Peyer's patch (tissue), 4 donors: ENCODE measurements around the gene SLC6A7.

Source experiments
- CTCF ChIP-seq, 6 experiments: fragments of 450-650 bp in 4 of 6; fragments of 200-600 bp in 2 of 6; sonication (generic) in 1 of 6; IDR thresholded peaks; one replicate each; pipeline ENCODE4 v1.5.1; 2017 to 2019; ENCODE audit warnings: antibody characterized with exemption in 6 of 6, mild to moderate bottlenecking in 3 of 6, moderate library complexity in 1 of 6
- POLR2A ChIP-seq, 2 donors: fragments of 450-650 bp; IDR thresholded peaks; one replicate each; pipeline ENCODE4 v1.5.1; 2017; ENCODE audit warnings: antibody characterized with exemption in 2 of 2, mild to moderate bottlenecking in 2 of 2, moderate library complexity in 2 of 2

GRCh38 chr5:150175536-150175935 is 14.3 kb upstream of the SLC6A7 start:
- TF ChIP-seq CTCF (IDR thresholded peaks at IDR 0.05), result peak in 4 of 6 experiments; percentile 10 to 38 (median 25)
- TF ChIP-seq POLR2A (IDR thresholded peaks at IDR 0.05), result no peak
